Spleen (tissue), 7 donors: Measurements from ENCODE around the gene OR2M5.

Experiments used
- CTCF ChIP-seq, 11 experiments: fragments of 200-600 bp in 7 of 11; fragments of 450-650 bp in 4 of 11; sonication (generic) in 4 of 11; IDR thresholded peaks in 8 of 11; conservative IDR thresholded peaks in 3 of 11; 1 replicate in 7 of 11; 2 replicates in 4 of 11; pipeline versions ENCODE4 v1.4.0 to v1.8.0; 2016 to 2021; ENCODE audit warnings: antibody characterized with exemption in 11 of 11, inconsistent platforms in 4 of 11, mild to moderate bottlenecking in 1 of 11
- POLR2A ChIP-seq, 3 donors: fragments of 450-650 bp; IDR thresholded peaks; one replicate each; pipeline ENCODE4 v1.5.1; 2017; ENCODE audit warnings: antibody characterized with exemption in 3 of 3, mild to moderate bottlenecking in 1 of 3
- POLR2AphosphoS5 ChIP-seq, 3 donors: sonication (generic); formaldehyde crosslinking; IDR thresholded peaks; one replicate each; pipeline ENCODE4 v1.5.1; 2017; ENCODE audit warnings: antibody characterized with exemption in 3 of 3
- donor health status: DM: no; HTN: no; CAD: no; lungs with moderate emphysema.
- donor health status: DM: no; HTN: no; CAD: no.
- donor health status: DM: no; HTN: no; CAD: no.

GRCh38 chr1:248102847-248103246, 42.1 kb upstream of the OR2M5 start:
- TF ChIP-seq POLR2AphosphoS5 (IDR thresholded peaks at IDR 0.05) (no peak), CTCF (IDR thresholded peaks at IDR 0.05 in 8 of 11, conservative IDR thresholded peaks at IDR 0.05 in 3 of 11) (no peak), POLR2A (IDR thresholded peaks at IDR 0.05) (no peak)
